IMR-90 (cell line): Measurements from ENCODE around the gene IGF1. TPM values are rescaled to one million over a fixed set of nuclear protein-coding genes. Genes with fewer than 3 reads are reported as not detected.
A peak's percentile ranks its signal among the peaks of the same experiment; 100 is the strongest.

Experiments used
- ATAC-seq: fragments of 200-7000 bp; cut with Tn5 transposase; 2 replicates; pipeline ENCODE4 v1.9.1; 2020; ENCODE audit warnings: low read depth, mild to moderate bottlenecking, moderate library complexity
- BruUV-seq: library from RNA; stranded (reverse); fragments of 400-500 nt; replicated peaks from 2 replicates; lab custom pipeline; 2021; lab: Mats Ljungman, UMichigan
- CTCF ChIA-PET: fragments of 300-600 bp; formaldehyde crosslinking; extraction: SDS; loops from one replicate; lab custom pipeline; 2021; ENCODE audit warnings: antibody characterized with exemption; lab: Yijun Ruan, JAX
- POLR2A ChIA-PET: fragments of 300-600 bp; sonication (Branson Sonifier 250); formaldehyde crosslinking; loops from one replicate; lab custom pipeline; 2022; ENCODE audit warnings: antibody characterized with exemption; ENCODE audit not compliant: unreplicated experiment; lab: Charles Lee
- DNase-seq: peaks from one replicate; pipeline ENCODE4 v3.0.0; 2013
- H2AFZ ChIP-seq: replicated peaks from 2 replicates; pipeline ENCODE3; 2013; ENCODE audit warnings: low read length, mild to moderate bottlenecking; ENCODE audit not compliant: poor library complexity
- H2AK5ac ChIP-seq: 2 replicates; pipeline ENCODE4 v1.6.1; 2013; ENCODE audit warnings: low read depth, low read length, inconsistent platforms
- H2AK9ac ChIP-seq: replicated peaks from 2 replicates; pipeline ENCODE3; 2013; ENCODE audit warnings: mild to moderate bottlenecking, low read depth, low read length, moderate library complexity; ENCODE audit not compliant: poor library complexity
- H2BK120ac ChIP-seq: 2 replicates; pipeline ENCODE4 v1.6.1; 2013; ENCODE audit warnings: low read depth, low read length, inconsistent platforms
- H2BK15ac ChIP-seq: 3 replicates; pipeline ENCODE4 v1.6.1; 2013; ENCODE audit warnings: low read depth, low read length, inconsistent platforms
- H2BK20ac ChIP-seq: 2 replicates; pipeline ENCODE4 v1.6.1; 2013; ENCODE audit warnings: low read depth, mild to moderate bottlenecking, inconsistent platforms, low read length, moderate library complexity
- H2BK5ac ChIP-seq: 2 replicates; pipeline ENCODE4 v1.6.1; 2013; ENCODE audit warnings: mild to moderate bottlenecking, low read depth, low read length, inconsistent platforms; ENCODE audit not compliant: poor library complexity, severe bottlenecking
- H3K14ac ChIP-seq: replicated peaks from 2 replicates; pipeline ENCODE4 v1.6.1; 2013; ENCODE audit warnings: low read depth, low read length, inconsistent platforms
- H3K18ac ChIP-seq: 2 replicates; pipeline ENCODE4 v1.6.1; 2013; ENCODE audit warnings: low read depth, low read length, control low read depth
- H3K23ac ChIP-seq: 2 replicates; pipeline ENCODE4 v1.6.1; 2013; ENCODE audit warnings: low read depth, low read length, inconsistent platforms
- H3K27ac ChIP-seq: 2 replicates; pipeline ENCODE4 v1.5.1; 2013; ENCODE audit warnings: mild to moderate bottlenecking, control low read depth, low read length; ENCODE audit not compliant: insufficient read depth
- H3K27me3 ChIP-seq: 2 replicates; pipeline ENCODE4 v1.6.1; 2013; ENCODE audit warnings: low read length; ENCODE audit not compliant: control insufficient read depth, insufficient read depth
- H3K36me3 ChIP-seq: 2 replicates; pipeline ENCODE4 v1.6.1; 2013; ENCODE audit warnings: low read length, mixed read lengths; ENCODE audit not compliant: control insufficient read depth, insufficient read depth
- H3K4ac ChIP-seq: 2 replicates; pipeline ENCODE4 v1.6.1; 2013; ENCODE audit warnings: low read depth, low read length, inconsistent platforms
- H3K4me1 ChIP-seq: 2 replicates; pipeline ENCODE4 v1.6.1; 2013; ENCODE audit warnings: low read length, mixed read lengths; ENCODE audit not compliant: control insufficient read depth, insufficient read depth
- H3K4me2 ChIP-seq: 2 replicates; pipeline ENCODE4 v1.6.1; 2013; ENCODE audit warnings: low read depth, mild to moderate bottlenecking, control low read depth, low read length, moderate library complexity
- H3K4me3 ChIP-seq: 2 replicates; pipeline ENCODE4 v1.5.1; 2013; ENCODE audit warnings: low read depth, mild to moderate bottlenecking, control low read depth, low read length, moderate library complexity; ENCODE audit not compliant: insufficient read depth
- H3K56ac ChIP-seq: 2 replicates; pipeline ENCODE4 v1.6.1; 2013; ENCODE audit warnings: low read length, inconsistent platforms; ENCODE audit not compliant: insufficient read depth; ENCODE audit errors: extremely low read depth
- H3K79me1 ChIP-seq, 2 experiments: 2 replicates each; pipeline ENCODE4 v1.6.1; 2013; ENCODE audit warnings: low read length in 2 of 2, inconsistent platforms in 1 of 2, low read depth in 1 of 2
- H3K9ac ChIP-seq: 2 replicates; pipeline ENCODE4 v1.6.1; 2013; ENCODE audit warnings: low read depth, low read length, control low read depth
- H3K9me1 ChIP-seq: 2 replicates; pipeline ENCODE4 v1.6.1; 2013; ENCODE audit warnings: low read length, inconsistent platforms; ENCODE audit not compliant: insufficient read depth
- H3K9me3 ChIP-seq: 2 replicates; pipeline ENCODE4 v1.6.1; 2013; ENCODE audit warnings: low read length; ENCODE audit not compliant: control insufficient read depth, insufficient read depth
- H4K20me1 ChIP-seq: 2 replicates; pipeline ENCODE4 v1.6.1; 2013; ENCODE audit warnings: low read length, inconsistent platforms; ENCODE audit not compliant: insufficient read depth
- H4K5ac ChIP-seq: 2 replicates; pipeline ENCODE4 v1.6.1; 2013; ENCODE audit warnings: mild to moderate bottlenecking, low read depth, low read length, control low read depth
- H4K8ac ChIP-seq, 2 experiments: 2 replicates each; pipeline ENCODE4 v1.6.1; 2013; ENCODE audit warnings: low read depth in 2 of 2, low read length in 2 of 2, control low read depth in 1 of 2, inconsistent platforms in 1 of 2
- H4K91ac ChIP-seq: 2 replicates; pipeline ENCODE4 v1.6.1; 2013; ENCODE audit warnings: low read depth, low read length, inconsistent platforms; ENCODE audit not compliant: insufficient read depth
- CEBPB ChIP-seq: IDR thresholded peaks from 2 replicates; pipeline ENCODE4 v1.6.1; 2012; ENCODE audit warnings: low read depth, low read length, improper control_type of control experiment
- CHD1 ChIP-seq: IDR thresholded peaks from 2 replicates; pipeline ENCODE4 v1.6.1; 2012; ENCODE audit warnings: low read depth, low read length, improper control_type of control experiment
- CTCF ChIP-seq: conservative IDR thresholded peaks from 2 replicates; pipeline ENCODE4 v1.5.1; 2012; ENCODE audit warnings: mild to moderate bottlenecking, low read depth, low read length, improper control_type of control experiment
- MXI1 ChIP-seq: IDR thresholded peaks from 2 replicates; pipeline ENCODE4 v1.6.1; 2012; ENCODE audit warnings: low read depth, mild to moderate bottlenecking, low read length, moderate library complexity, borderline replicate concordance
- RCOR1 ChIP-seq: IDR thresholded peaks from 2 replicates; pipeline ENCODE4 v1.6.1; 2012; ENCODE audit warnings: mild to moderate bottlenecking, low read length, improper control_type of control experiment; ENCODE audit not compliant: insufficient replicate concordance
- whole genome bisulfite sequencing, 2 experiments: methylation state at CpG; one replicate each; pipeline versions ENCODE4 v1.1.5 to v1.1.7; 2013; ENCODE audit warnings: missing lambda C conversion rate in 2 of 2; ENCODE audit not compliant: insufficient read length in 1 of 2; ENCODE audit errors: extremely low coverage in 2 of 2; 5-methylcytosine and 5-hydroxymethylcytosine counted together
- dilution Hi-C: fragments of 300-500 bp; cut with HindIII; formaldehyde crosslinking; loops from one replicate; pipeline ENCODE4 v1.14.3; 2018; ENCODE audit warnings: low sequenced_read_pairs; ENCODE audit not compliant: unreplicated experiment
- in situ Hi-C: fragments of 300-500 bp; cut with MboI; formaldehyde crosslinking; loops from 3 replicates; pipeline ENCODE4 v1.14.3; 2019; ENCODE audit warnings: low sequenced_read_pairs, inconsistent platforms, mixed read lengths
- intact Hi-C: fragments of 100-400 bp; cut with micrococcal nuclease; formaldehyde crosslinking; loops from 2 replicates; pipeline ENCODE4 v1.10.0; 2022
- polyA plus RNA-seq, 3 experiments: library from polyadenylated mRNA; depleted of rRNA; stranded (reverse); fragments of >200 nt; gene quantifications; 2 replicates each; pipeline ENCODE4 v1.2.3, GENCODE V29; 2012; ENCODE audit warnings: low replicate concordance in 1 of 3
- total RNA-seq: library from RNA; depleted of rRNA; stranded (reverse); fragments of >200 nt; gene quantifications from 2 replicates; pipeline ENCODE4 v1.2.3, GENCODE V29; 2012

The IGF1 gene
- total and polyA plus RNA-seq, 2 of the 4 experiments (the other 2 are of a cell fraction), result under 0.01 to 0.12 TPM

GRCh38 chr12:102441077-102441596 is 39.2 kb downstream of the IGF1 start:
- Histone ChIP-seq H2BK5ac (no peak overlapping the region), H3K9me3 (no peaks in the 10 kb centered on the region), H2AK9ac (no peak overlapping the region), H3K79me1 (no peaks in the 10 kb centered on the region), H2AFZ (no peak overlapping the region), H2BK20ac (no peak overlapping the region), H2AK5ac (no peak overlapping the region), H4K91ac (0 out of 2 replicates have a peak overlapping the region, but pooled peaks have one; percentile 4), H3K27ac (no peak overlapping the region), H4K5ac (no peak overlapping the region), H3K4me2 (no peak overlapping the region), H3K4ac (no peak overlapping the region), H3K18ac (no peak overlapping the region), H2BK15ac (no peak overlapping the region), H3K9ac (no peak overlapping the region), H3K14ac (no peak overlapping the region), H3K4me3 (no peak overlapping the region), H3K9me1 (peaks cover 8% of the 10 kb centered on the region; the same call in 1 of the 2 replicates), H2BK120ac (no peak overlapping the region; the same call in 1 of the 2 replicates), H3K23ac (no peak overlapping the region), H3K56ac (no peak overlapping the region), H3K36me3 (no peaks in the 10 kb centered on the region), H3K27me3 (no peaks in the 10 kb centered on the region), H4K20me1 (no peaks in the 10 kb centered on the region), H3K4me1 (peaks cover 17% of the 10 kb centered on the region), H4K8ac (no peak overlapping the region)
- in situ Hi-C loops (no loop called here), intact Hi-C loops (no loop called here), dilution Hi-C loops (no loop called here)
- peak; percentile 23 for DNase-seq
- WGBS, 2 experiments, result no CpG with 5 or more reads among the region's 1 CpG
- BruUV-seq, result no TSS peak
- POLR2A ChIA-PET, result no interaction called here
- TF ChIP-seq CTCF, result no peak
- no peak for TF ChIP-seq MXI1
- TF ChIP-seq CEBPB, result peak; percentile 83
- no peak for TF ChIP-seq CHD1
- TF ChIP-seq RCOR1, result no peak
- ATAC-seq, result no peak
- CTCF ChIA-PET, result no interaction called here
